Activated CD8-positive, alpha-beta T cell treated with anti-CD3 and anti-CD28 coated beads for 36 hours (primary cell): ENCODE data around the gene FLOT1. TPM values are rescaled to one million over a fixed set of nuclear protein-coding genes. Genes with fewer than 3 reads are reported as not detected.

ENCODE experiments used
- ATAC-seq: fragments of 200-7000 bp; cut with Tn5 transposase; one replicate; pipeline ENCODE4 v1.10.0; 2021; ENCODE audit warnings: mild to moderate bottlenecking, moderate library complexity
- CTCF ChIA-PET: fragments of 350-600 bp; sonication (Branson Sonifier 250); formaldehyde crosslinking; loops from one replicate; lab custom pipeline; 2021; ENCODE audit warnings: antibody characterized with exemption; lab: Charles Lee
- POLR2A ChIA-PET: fragments of 350-600 bp; sonication (Branson Sonifier 250); formaldehyde crosslinking; loops from one replicate; lab custom pipeline; 2021; ENCODE audit warnings: antibody characterized with exemption; lab: Charles Lee
- DNase-seq: peaks from one replicate; pipeline ENCODE4 v3.0.0-alpha.2; 2020
- H3K27ac Mint-ChIP-seq: one replicate; pipeline ENCODE4 v1.8.0; 2021; ENCODE audit warnings: mild to moderate bottlenecking, mixed read lengths
- H3K27me3 Mint-ChIP-seq: one replicate; pipeline ENCODE4 v1.8.0; 2021; ENCODE audit warnings: mixed read lengths
- H3K36me3 Mint-ChIP-seq: one replicate; pipeline ENCODE4 v1.8.0; 2021; ENCODE audit warnings: low read depth, mixed read lengths
- H3K4me1 Mint-ChIP-seq: one replicate; pipeline ENCODE4 v1.8.0; 2021; ENCODE audit warnings: low read depth, mixed read lengths
- H3K4me3 Mint-ChIP-seq: one replicate; pipeline ENCODE4 v1.8.0; 2021; ENCODE audit warnings: mild to moderate bottlenecking, moderate library complexity, mixed read lengths
- H3K9me3 Mint-ChIP-seq: one replicate; pipeline ENCODE4 v1.8.0; 2021; ENCODE audit warnings: mixed read lengths
- CTCF ChIP-seq: fragments of 200-600 bp; IDR thresholded peaks from one replicate; pipeline ENCODE4 v1.8.0; 2022; ENCODE audit warnings: antibody characterized with exemption, mild to moderate bottlenecking
- intact Hi-C: fragments of 100-400 bp; cut with micrococcal nuclease; formaldehyde crosslinking; loops from one replicate; pipeline ENCODE4 v1.10.0; 2022
- total RNA-seq, 2 experiments: library from RNA; stranded (reverse); gene quantifications; one replicate each; pipeline ENCODE4 v1.2.3, GENCODE V29; 2021

Gene FLOT1
- total RNA-seq, 2 experiments from 2014 or later, result 135 TPM

- Mint-ChIP-seq H3K4me3 (peak overlapping the region; percentile 99), H3K27me3 (no peaks in the 10 kb centered on the region), H3K9me3 (no peaks in the 10 kb centered on the region), H3K4me1 (peaks cover 68% of the 10 kb centered on the region), H3K36me3 (peaks cover 58% of the 10 kb centered on the region), H3K27ac (peak overlapping the region; percentile 94)
- no peak for TF ChIP-seq CTCF
- ChIA-PET CTCF (interaction anchor here (0.7 to 2.4 kb wide), 8 partner anchors 14 to 86 kb away, joined by 3 to 9 read pairs (median 4); no protein-coding TSS in a partner anchor), POLR2A (interaction anchor here (0.7 to 10.9 kb wide), 25 partner anchors 10 to 250 kb away, joined by 3 to 212 read pairs (median 5); partner anchors contain the start of genes MRPS18B, PPP1R10 and TUBB)
- intact Hi-C loops, result loop anchor here (2.0 to 5.0 kb wide), 2 partner anchors 25 to 44 kb away; no protein-coding TSS in a partner anchor
- DNase-seq, result peak; percentile 60
- ATAC-seq, result no peak
These were observed 889 bp upstream of the FLOT1 start for GRCh38 chr6:30743099-30744053.

- Mint-ChIP-seq H3K9me3 (peaks cover 7% of the 10 kb centered on the region), H3K36me3 (peaks cover 74% of the 10 kb centered on the region), H3K27me3 (no peaks in the 10 kb centered on the region), H3K27ac (peak overlapping the region; percentile 87), H3K4me1 (peaks cover 70% of the 10 kb centered on the region), H3K4me3 (peak overlapping the region; percentile 99)
- no peak for TF ChIP-seq CTCF
- ChIA-PET POLR2A (interaction anchor here (0.6 to 10.9 kb wide), 13 partner anchors 11 to 283 kb away, joined by 3 to 212 read pairs (median 4); no protein-coding TSS in a partner anchor), CTCF (interaction anchor here (0.7 to 25.8 kb wide), 7 partner anchors 11 to 258 kb away, joined by 3 to 704 read pairs (median 3); partner anchors contain the start of gene DHX16)
- peak; percentile 34 for DNase-seq
- intact Hi-C loops, result loop anchor here (5.0 kb wide), 1 partner anchor 45 kb away; no protein-coding TSS in a partner anchor
- peak; percentile 1 for ATAC-seq
These were observed 635 bp downstream of the FLOT1 start for GRCh38 chr6:30741789-30742315.

GRCh38 chr6:30741063-30741779, 1.3 kb downstream of the FLOT1 start:
- Mint-ChIP-seq H3K36me3 (peaks cover 78% of the 10 kb centered on the region), H3K4me1 (peaks cover 71% of the 10 kb centered on the region), H3K27ac (peak overlapping the region; percentile 87), H3K9me3 (peaks cover 8% of the 10 kb centered on the region), H3K27me3 (no peaks in the 10 kb centered on the region), H3K4me3 (peak overlapping the region; percentile 99)
- TF ChIP-seq CTCF, result peak; percentile 7
- CTCF ChIA-PET, result interaction anchor here (0.7 to 25.8 kb wide), 6 partner anchors 10 to 257 kb away, joined by 3 to 704 read pairs (median 6); partner anchors contain the start of gene DHX16
- POLR2A ChIA-PET, result interaction anchor here (0.6 to 10.9 kb wide), 15 partner anchors 10 to 283 kb away, joined by 3 to 212 read pairs (median 5); partner anchors contain the start of gene MDC1
- DNase-seq (peak; percentile 35), ATAC-seq (no peak)
- intact Hi-C loops, result loop anchor here (5.0 kb wide), 1 partner anchor 46 kb away; no protein-coding TSS in a partner anchor

- intact Hi-C loops, result loop anchor here (5.0 kb wide), 1 partner anchor 47 kb away; no protein-coding TSS in a partner anchor
- DNase-seq, result no peak
- Mint-ChIP-seq H3K36me3 (peaks cover 85% of the 10 kb centered on the region), H3K27me3 (no peaks in the 10 kb centered on the region), H3K27ac (peak overlapping the region; percentile 87), H3K4me1 (peaks cover 73% of the 10 kb centered on the region), H3K9me3 (peaks cover 8% of the 10 kb centered on the region), H3K4me3 (peak overlapping the region; percentile 99)
- POLR2A ChIA-PET, result interaction anchor here (0.9 to 10.9 kb wide), 12 partner anchors 10 to 457 kb away, joined by 3 to 212 read pairs (median 4); partner anchors contain the start of gene MDC1
- TF ChIP-seq CTCF, result no peak
- no peak for ATAC-seq
- CTCF ChIA-PET, result interaction anchor here (2.1 to 25.8 kb wide), 3 partner anchors 9 to 64 kb away, joined by 8 to 704 read pairs (median 24); partner anchors contain the start of gene DHX16
These were observed 2.0 kb downstream of the FLOT1 start for GRCh38 chr6:30740540-30740870.
